Loucy (cell line): ENCODE data around the gene NDUFA3.

Source experiments
- H2AFZ ChIP-seq: fragments of 200-600 bp; sonication (generic); 2 replicates; pipeline ENCODE4 v1.6.0; 2016; ENCODE audit warnings: antibody characterized with exemption, mild to moderate bottlenecking, low read length, moderate library complexity
- H3F3A ChIP-seq: fragments of 200-600 bp; 2 replicates; pipeline ENCODE4 v1.6.0; 2016; ENCODE audit warnings: antibody characterized with exemption, low read depth, mild to moderate bottlenecking
- H3K27me3 ChIP-seq: fragments of 200-600 bp; sonication (generic); 2 replicates; pipeline ENCODE4 v1.6.1; 2014; ENCODE audit warnings: low read length, mild to moderate bottlenecking; ENCODE audit not compliant: insufficient read depth, poor library complexity, severe bottlenecking
- H3K36me3 ChIP-seq: fragments of 200-600 bp; sonication (generic); 2 replicates; pipeline ENCODE4 v1.6.1; 2016; ENCODE audit warnings: low read length; ENCODE audit not compliant: insufficient read depth
- H3K4me1 ChIP-seq: fragments of 200-600 bp; sonication (generic); 2 replicates; pipeline ENCODE4 v1.5.1; 2014; ENCODE audit warnings: low read length, mild to moderate bottlenecking; ENCODE audit not compliant: insufficient read depth, poor library complexity, severe bottlenecking
- H3K4me2 ChIP-seq: fragments of 200-600 bp; sonication (generic); 2 replicates; pipeline ENCODE4 v1.6.0; 2014; ENCODE audit warnings: antibody characterized with exemption, low read length, low read depth, mild to moderate bottlenecking; ENCODE audit not compliant: poor library complexity, severe bottlenecking
- H3K4me3 ChIP-seq: fragments of 200-600 bp; sonication (generic); 2 replicates; pipeline ENCODE4 v1.5.1; 2014; ENCODE audit warnings: low read length, mild to moderate bottlenecking, mixed read lengths; ENCODE audit not compliant: poor library complexity, severe bottlenecking
- H3K79me2 ChIP-seq: fragments of 200-600 bp; sonication (generic); 2 replicates; pipeline ENCODE4 v1.6.1; 2014; ENCODE audit warnings: low read length; ENCODE audit not compliant: insufficient read depth
- H3K9ac ChIP-seq: fragments of 200-600 bp; sonication (generic); 2 replicates; pipeline ENCODE4 v1.6.0; 2014; ENCODE audit warnings: mild to moderate bottlenecking, low read depth, low read length, moderate library complexity; ENCODE audit not compliant: poor library complexity, severe bottlenecking
- H3K9me2 ChIP-seq: fragments of 200-600 bp; sonication (generic); replicated peaks from 2 replicates; pipeline ENCODE4 v1.6.1; 2016; ENCODE audit warnings: low read depth, low read length, mixed read lengths
- H3K9me3 ChIP-seq: fragments of 200-600 bp; sonication (generic); 2 replicates; pipeline ENCODE4 v1.6.1; 2014; ENCODE audit warnings: mild to moderate bottlenecking, antibody characterized with exemption, low read length, low read depth; ENCODE audit not compliant: insufficient read depth
- H4K20me1 ChIP-seq: fragments of 200-600 bp; sonication (generic); 2 replicates; pipeline ENCODE4 v1.6.0; 2014; ENCODE audit warnings: antibody characterized with exemption, low read length, mild to moderate bottlenecking; ENCODE audit not compliant: insufficient read depth, poor library complexity, severe bottlenecking
- CTCF ChIP-seq: fragments of 200-600 bp; sonication (generic); conservative IDR thresholded peaks from 2 replicates; pipeline ENCODE4 v1.5.1; 2014; ENCODE audit warnings: mild to moderate bottlenecking, antibody characterized with exemption, low read length
- EZH2phosphoT487 ChIP-seq: fragments of 200-600 bp; IDR thresholded peaks from 2 replicates; pipeline ENCODE4 v1.6.1; 2018; ENCODE audit warnings: antibody characterized with exemption, mild to moderate bottlenecking, moderate library complexity, borderline replicate concordance

Gene NDUFA3

DNA sequence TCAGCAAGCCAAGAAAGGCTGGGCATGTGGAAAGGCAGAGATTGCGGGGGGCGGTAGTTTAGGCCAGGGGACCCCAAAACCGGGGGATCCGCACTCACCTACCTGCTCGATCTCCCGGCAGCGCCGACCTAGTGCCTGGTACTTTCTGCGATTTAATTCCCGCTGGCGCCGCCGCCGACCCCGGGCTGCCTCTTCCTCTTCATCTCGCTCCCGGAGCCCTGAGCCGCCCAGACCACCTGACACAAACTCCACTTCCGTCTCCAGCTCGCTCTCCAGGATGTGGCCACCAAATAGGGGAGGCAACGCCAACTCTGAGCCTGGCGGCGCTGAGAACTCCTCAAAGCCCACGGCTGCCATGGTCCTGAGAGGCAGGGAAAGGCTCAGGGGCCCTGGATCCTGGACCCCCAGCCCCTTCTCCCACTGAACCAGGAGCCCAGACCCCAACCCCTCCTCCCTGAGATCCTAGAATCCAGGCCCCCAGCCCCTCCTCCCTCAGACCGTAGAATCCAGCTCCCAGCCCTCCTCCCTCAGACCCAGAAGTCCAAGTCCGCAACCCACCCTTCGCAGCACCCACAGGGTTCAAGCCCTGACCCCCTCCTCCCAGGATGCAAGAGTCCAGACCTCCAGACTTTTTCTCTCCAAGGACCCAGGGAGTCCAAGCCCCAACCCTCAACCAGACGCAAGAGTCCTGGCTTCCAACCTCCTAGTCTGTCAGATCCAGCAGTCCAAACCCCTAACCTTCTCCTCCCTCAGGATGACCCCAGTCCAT is 11.9 kb downstream of the NDUFA3 start:
- peak overlapping the region; percentile 93 for H2AFZ ChIP-seq
- H3K9me2 ChIP-seq = no peaks in the 10 kb centered on the region
- H3K4me1 ChIP-seq = peaks cover 20% of the 10 kb centered on the region
- H3K9me3 ChIP-seq = no peaks in the 10 kb centered on the region
- H3K9ac ChIP-seq = peak overlapping the region; percentile 91
- peaks cover 44% of the 10 kb centered on the region for H3K79me2 ChIP-seq
- peak overlapping the region; percentile 90 for H3K4me3 ChIP-seq
- no peaks in the 10 kb centered on the region for H3F3A ChIP-seq
- H3K27me3 ChIP-seq = no peaks in the 10 kb centered on the region
- no peak for TF ChIP-seq CTCF
- TF ChIP-seq EZH2phosphoT487 = no peak
- H3K4me2 ChIP-seq = peak overlapping the region; percentile 78
- peaks cover 10% of the 10 kb centered on the region; the same call in 1 of the 2 replicates for H3K36me3 ChIP-seq
- peaks cover 8% of the 10 kb centered on the region for H4K20me1 ChIP-seq

DNA sequence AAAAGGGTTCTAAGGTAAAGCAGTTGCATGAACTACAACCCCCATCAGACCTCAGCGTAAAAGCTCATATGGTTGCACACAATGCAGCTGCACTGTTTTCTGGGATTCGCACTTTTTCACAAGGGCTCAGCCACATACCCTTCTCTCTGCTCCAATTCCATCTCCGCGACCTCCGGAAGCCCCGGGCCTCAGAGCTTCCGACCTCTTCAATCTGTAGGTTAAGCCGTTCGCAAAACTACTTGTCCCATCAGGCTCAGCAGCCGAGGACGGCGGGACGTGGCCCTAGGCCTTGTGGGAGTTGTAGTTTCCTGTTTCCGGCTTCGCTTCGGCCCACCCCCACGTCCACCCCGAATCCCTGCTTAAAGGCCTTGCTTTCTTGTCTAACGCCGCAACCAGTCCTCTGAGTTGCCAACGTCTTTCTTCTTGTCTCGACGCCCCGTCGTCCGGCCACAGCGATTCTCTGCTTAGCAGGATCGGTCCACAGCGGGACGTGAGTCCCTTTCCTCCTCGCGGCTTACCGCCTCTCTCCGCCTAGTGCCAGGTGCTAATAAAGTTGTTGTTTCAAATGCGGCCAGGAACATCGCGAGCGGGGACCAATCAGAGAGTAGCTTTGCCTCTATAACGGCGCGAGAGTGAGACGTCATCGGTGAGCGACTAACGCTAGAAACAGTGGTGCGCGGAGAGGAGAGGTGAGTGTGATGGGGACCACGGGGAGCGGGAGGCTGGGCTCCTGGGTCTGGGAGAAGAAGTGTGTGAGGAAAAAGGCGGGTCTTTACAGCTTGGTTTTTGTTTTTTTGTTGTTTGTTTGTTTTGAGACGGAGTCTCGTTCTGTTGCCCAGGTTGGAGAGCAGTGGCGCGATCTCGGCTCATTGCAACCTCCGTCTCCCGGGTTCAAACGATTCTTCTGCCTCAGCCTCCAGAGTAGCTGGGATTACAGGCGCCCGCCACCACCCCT is 12.7 kb downstream of the NDUFA3 start, which contains the start of the genes PRPF31 and TFPT:
PRPF31 (plus strand) TSS at position 646 of the 955 bp plus-strand sequence. CDS start 2,525 bp downstream, outside the sequence.
TFPT (minus strand) TSS at position 549 of the 955 bp plus-strand sequence; CDS start at position 161, 388 bp downstream.
- peaks cover 20% of the 10 kb centered on the region for H3K4me1 ChIP-seq
- peaks cover 44% of the 10 kb centered on the region for H3K79me2 ChIP-seq
- H3K27me3 ChIP-seq = no peaks in the 10 kb centered on the region
- peak within 1 kb of the TSS; percentile 78 for H3K4me2 ChIP-seq
- peaks cover 4% of the 10 kb centered on the region for H4K20me1 ChIP-seq
- peaks cover 4% of the 10 kb centered on the region; the same call in 1 of the 2 replicates for H3K36me3 ChIP-seq
- no peaks in the 10 kb centered on the region for H3F3A ChIP-seq
- no peaks in the 10 kb centered on the region for H3K9me2 ChIP-seq
- TF ChIP-seq EZH2phosphoT487 (no peak), CTCF (no peak)
- peak within 1 kb of the TSS; percentile 90 for H3K4me3 ChIP-seq
- peak within 1 kb of the TSS; percentile 93 for H2AFZ ChIP-seq
- H3K9me3 ChIP-seq = no peaks in the 10 kb centered on the region
- H3K9ac ChIP-seq = peak within 1 kb of the TSS; percentile 91

GRCh38 chr19:54121259-54121658 is 18.6 kb downstream of the NDUFA3 start:
- no peaks in the 10 kb centered on the region for H4K20me1 ChIP-seq
- H3K36me3 ChIP-seq = peaks cover 43% of the 10 kb centered on the region; the same call in 1 of the 2 replicates
- H3F3A ChIP-seq = no peaks in the 10 kb centered on the region
- H3K27me3 ChIP-seq = no peaks in the 10 kb centered on the region
- no peak overlapping the region for H3K4me2 ChIP-seq
- no peak overlapping the region for H3K9ac ChIP-seq
- no peak overlapping the region for H2AFZ ChIP-seq
- no peaks in the 10 kb centered on the region for H3K9me2 ChIP-seq
- no peaks in the 10 kb centered on the region for H3K9me3 ChIP-seq
- no peak overlapping the region for H3K4me3 ChIP-seq
- H3K79me2 ChIP-seq = peaks cover 14% of the 10 kb centered on the region
- TF ChIP-seq EZH2phosphoT487 = no peak
- TF ChIP-seq CTCF = no peak
- peaks cover 12% of the 10 kb centered on the region for H3K4me1 ChIP-seq
